Cardiac fibroblast (primary cell): ENCODE results near the gene WT1.

Experiments
- DNase-seq, 2 donors: peaks; one replicate each; pipeline versions ENCODE4 v3.0.0 to v3.0.0-alpha.2; 2010; ENCODE audit warnings: low read depth in 2 of 2
- H3K4me3 ChIP-seq, 2 donors: replicated peaks in 1 of 2; 1 replicate in 1 of 2; 2 replicates in 1 of 2; pipeline ENCODE4 v1.5.1; 2011; ENCODE audit warnings: low read depth in 2 of 2, low read length in 2 of 2, mild to moderate bottlenecking in 2 of 2, moderate library complexity in 1 of 2
- CTCF ChIP-seq: IDR thresholded peaks from one replicate; pipeline ENCODE4 v1.5.1; 2011; ENCODE audit warnings: low read depth, mild to moderate bottlenecking, low read length, inconsistent platforms

Gene WT1

GRCh38 chr11:32425761-32426160 is 9.6 kb downstream of the WT1 start:
- DNase-seq = no peak
- no peak for TF ChIP-seq CTCF
- H3K4me3 ChIP-seq = no peak overlapping the region

- no peak for DNase-seq
- no peak for TF ChIP-seq CTCF
- H3K4me3 ChIP-seq = no peak overlapping the region
These were observed 12.8 kb downstream of the WT1 start for GRCh38 chr11:32422545-32422944.

GRCh38 chr11:32421992-32422391 is 13.3 kb downstream of the WT1 start:
- peak in 1 of 2 donors; percentile 23 for DNase-seq
- H3K4me3 ChIP-seq = no peak overlapping the region
- TF ChIP-seq CTCF = no peak

GRCh38 chr11:32420937-32421901 is 14.1 kb downstream of the WT1 start:
- no peak for TF ChIP-seq CTCF
- DNase-seq = peak; percentile 45 to 47
- H3K4me3 ChIP-seq = no peak overlapping the region

GRCh38 chr11:32420139-32420538 is 15.2 kb downstream of the WT1 start:
- no peak for TF ChIP-seq CTCF
- no peak for DNase-seq
- H3K4me3 ChIP-seq = no peak overlapping the region

- H3K4me3 ChIP-seq = no peak overlapping the region
- DNase-seq = peak; percentile 17 to 36
- TF ChIP-seq CTCF = no peak
These were observed 16.5 kb downstream of the WT1 start for GRCh38 chr11:32418836-32419235.
